GM10266 (cell line): ENCODE measurements around the gene CDK4.

Experiments used
- DNase-seq: peaks from one replicate; pipeline ENCODE4 v3.0.0; 2012; ENCODE audit errors: extremely low spot score
- TF ChIP-seq, protein P1 (sequence below): IDR thresholded peaks from 2 replicates; pipeline ENCODE4 v1.5.1; 2012; ENCODE audit warnings: mild to moderate bottlenecking, low read depth; ENCODE audit not compliant: control insufficient read depth, insufficient read depth; ENCODE audit errors: missing control alignments

Gene CDK4

DNA sequence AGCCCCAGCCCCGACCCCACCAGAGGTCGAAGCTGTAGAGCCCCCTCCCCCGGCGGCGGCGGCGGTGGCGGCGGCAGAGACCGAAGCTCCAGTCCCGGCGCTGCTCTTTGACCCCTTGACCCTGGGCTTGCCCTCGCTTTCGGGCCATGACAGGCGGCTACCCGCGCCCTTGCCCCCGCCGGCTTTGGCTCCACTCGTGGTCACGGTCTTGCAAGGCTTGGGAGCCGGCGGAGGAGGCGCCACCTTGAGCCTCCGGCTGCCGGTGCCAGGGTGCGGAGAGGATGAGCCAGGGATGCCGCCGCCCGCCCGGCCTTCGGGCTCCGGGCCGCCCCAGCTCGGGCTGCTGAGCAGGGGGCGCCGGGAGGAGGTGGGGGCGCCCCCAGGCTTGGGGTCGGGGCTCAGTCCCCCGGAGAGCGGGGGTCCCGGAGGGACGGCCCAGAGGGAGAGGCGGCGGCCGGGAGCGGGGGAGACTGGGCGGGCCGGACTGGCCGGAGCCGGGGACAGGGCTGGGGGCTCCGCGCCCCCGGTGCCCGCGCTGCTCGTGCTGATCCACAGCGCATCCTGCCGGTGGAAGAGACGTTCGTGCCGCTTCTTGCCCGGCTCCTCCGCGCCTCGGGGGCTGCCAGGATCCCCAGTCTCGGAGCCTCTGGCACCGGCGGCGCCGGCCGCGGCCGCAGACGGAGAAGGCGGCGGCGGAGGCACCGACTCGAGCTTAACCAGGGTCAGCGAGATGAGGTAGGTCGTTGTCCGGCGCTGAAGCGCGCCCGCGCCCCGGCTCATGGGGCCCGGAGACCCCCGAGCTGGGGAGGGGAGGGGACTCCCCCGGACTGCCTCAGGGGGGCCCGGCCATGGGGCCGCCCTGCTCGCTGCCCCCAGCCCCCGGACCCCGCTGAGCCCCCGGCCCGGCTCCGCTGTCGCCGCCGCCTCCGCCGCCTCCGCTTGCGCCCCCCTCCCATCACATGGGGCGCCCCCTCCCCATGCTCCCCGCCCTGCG, 14.3 kb downstream of the CDK4 start:
- no peak for DNase-seq
- TF ChIP-seq, protein P1, sequence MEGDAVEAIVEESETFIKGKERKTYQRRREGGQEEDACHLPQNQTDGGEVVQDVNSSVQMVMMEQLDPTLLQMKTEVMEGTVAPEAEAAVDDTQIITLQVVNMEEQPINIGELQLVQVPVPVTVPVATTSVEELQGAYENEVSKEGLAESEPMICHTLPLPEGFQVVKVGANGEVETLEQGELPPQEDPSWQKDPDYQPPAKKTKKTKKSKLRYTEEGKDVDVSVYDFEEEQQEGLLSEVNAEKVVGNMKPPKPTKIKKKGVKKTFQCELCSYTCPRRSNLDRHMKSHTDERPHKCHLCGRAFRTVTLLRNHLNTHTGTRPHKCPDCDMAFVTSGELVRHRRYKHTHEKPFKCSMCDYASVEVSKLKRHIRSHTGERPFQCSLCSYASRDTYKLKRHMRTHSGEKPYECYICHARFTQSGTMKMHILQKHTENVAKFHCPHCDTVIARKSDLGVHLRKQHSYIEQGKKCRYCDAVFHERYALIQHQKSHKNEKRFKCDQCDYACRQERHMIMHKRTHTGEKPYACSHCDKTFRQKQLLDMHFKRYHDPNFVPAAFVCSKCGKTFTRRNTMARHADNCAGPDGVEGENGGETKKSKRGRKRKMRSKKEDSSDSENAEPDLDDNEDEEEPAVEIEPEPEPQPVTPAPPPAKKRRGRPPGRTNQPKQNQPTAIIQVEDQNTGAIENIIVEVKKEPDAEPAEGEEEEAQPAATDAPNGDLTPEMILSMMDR, result no peak

GRCh38 chr12:57736741-57737466, 15.2 kb downstream of the CDK4 start:
- no peak for DNase-seq
- TF ChIP-seq, protein P1, result no peak

- TF ChIP-seq, protein P1, result no peak
- no peak for DNase-seq
These were observed 16.0 kb downstream of the CDK4 start for GRCh38 chr12:57735952-57736740.

GRCh38 chr12:57735198-57735855, 16.8 kb downstream of the CDK4 start:
- TF ChIP-seq, protein P1, result no peak
- no peak for DNase-seq

DNA sequence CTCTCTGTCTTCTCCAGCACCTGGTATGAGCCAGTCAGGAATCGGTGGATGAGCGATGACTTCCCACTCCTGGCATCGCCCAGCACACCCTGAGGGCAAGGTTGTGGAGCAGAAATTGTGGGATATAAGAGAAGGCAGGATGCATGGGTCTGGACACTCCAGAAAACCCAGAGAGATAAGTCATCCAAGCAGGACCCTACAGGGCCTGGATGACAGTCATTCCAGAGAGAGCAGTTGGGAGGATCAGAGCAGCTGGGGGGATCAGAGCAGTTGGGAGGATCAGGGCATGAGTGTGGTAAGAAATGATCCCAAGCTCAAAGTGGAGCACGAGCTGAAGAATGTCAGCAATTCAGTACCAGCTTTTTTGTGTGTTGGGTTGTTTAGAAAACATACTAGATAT, 17.5 kb downstream of the CDK4 start:
- DNase-seq, result no peak
- TF ChIP-seq, protein P1, result no peak

DNA sequence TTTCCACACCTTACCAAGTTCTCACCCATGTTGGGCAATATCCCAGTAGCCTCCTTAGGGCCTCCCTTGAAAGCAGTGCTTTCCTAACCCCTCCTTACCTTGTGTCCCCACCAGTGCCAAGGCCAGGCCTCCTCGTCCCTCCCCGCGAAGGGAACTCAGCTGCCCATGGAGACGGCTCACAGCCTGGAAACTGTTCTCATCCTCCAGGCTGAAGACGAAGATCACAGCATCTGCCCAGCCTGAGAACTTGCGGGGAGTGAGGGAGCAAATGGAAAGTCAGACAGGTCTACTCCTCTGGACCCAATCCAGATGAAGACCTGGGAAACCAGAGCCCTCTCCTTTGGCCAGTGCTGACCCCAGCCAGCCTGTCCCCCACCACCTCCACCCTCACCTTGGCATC, 18.2 kb downstream of the CDK4 start:
- TF ChIP-seq, protein P1, result no peak
- DNase-seq, result no peak
